ENCODE measurements around the gene UBE2I. TPM values are rescaled to one million over a fixed set of nuclear protein-coding genes. Genes with fewer than 3 reads are reported as not detected.
A peak's percentile ranks its signal among the peaks of the same experiment; 100 is the strongest.

Gene UBE2I
- total RNA-seq, 2 donors from 2014 or later = 101 to 143 TPM

DNA sequence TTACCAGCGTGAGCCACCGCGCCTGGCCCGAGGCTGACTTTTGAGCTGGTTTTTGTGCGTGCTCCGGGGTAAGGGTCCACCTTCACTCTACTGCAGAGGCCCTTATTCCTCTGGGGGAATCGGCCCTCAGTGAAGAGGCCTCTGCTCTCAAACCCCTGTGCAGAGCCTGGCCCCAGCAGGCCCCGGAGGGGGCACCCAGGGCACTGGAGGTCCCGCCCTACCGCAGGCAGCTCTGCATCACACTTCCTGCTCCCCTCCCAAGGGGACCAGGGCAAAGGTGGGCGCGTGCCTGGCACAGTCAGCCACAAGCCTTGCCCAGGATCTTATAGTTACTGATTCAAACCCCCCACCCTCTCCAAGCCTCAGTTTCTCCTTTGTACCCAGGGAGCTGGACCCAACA is 3.6 kb upstream of the UBE2I start:
- Histone ChIP-seq H3K9me3 (no peaks in the 10 kb centered on the region), H3K4me3 (no peak overlapping the region), H3K27ac (no peak overlapping the region), H3K4me1 (peaks cover 6% of the 10 kb centered on the region), H3K36me3 (no peaks in the 10 kb centered on the region), H3K9ac (ENCODE audit: low read depth in 2 of 2, low read length in 2 of 2) (no peak overlapping the region), H3K27me3 (no peaks in the 10 kb centered on the region)
- DNase-seq = no peak
- intact Hi-C loops (cut with DNase I) = no loop called here
- TF ChIP-seq, protein P1, sequence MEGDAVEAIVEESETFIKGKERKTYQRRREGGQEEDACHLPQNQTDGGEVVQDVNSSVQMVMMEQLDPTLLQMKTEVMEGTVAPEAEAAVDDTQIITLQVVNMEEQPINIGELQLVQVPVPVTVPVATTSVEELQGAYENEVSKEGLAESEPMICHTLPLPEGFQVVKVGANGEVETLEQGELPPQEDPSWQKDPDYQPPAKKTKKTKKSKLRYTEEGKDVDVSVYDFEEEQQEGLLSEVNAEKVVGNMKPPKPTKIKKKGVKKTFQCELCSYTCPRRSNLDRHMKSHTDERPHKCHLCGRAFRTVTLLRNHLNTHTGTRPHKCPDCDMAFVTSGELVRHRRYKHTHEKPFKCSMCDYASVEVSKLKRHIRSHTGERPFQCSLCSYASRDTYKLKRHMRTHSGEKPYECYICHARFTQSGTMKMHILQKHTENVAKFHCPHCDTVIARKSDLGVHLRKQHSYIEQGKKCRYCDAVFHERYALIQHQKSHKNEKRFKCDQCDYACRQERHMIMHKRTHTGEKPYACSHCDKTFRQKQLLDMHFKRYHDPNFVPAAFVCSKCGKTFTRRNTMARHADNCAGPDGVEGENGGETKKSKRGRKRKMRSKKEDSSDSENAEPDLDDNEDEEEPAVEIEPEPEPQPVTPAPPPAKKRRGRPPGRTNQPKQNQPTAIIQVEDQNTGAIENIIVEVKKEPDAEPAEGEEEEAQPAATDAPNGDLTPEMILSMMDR (IDR thresholded peaks at IDR 0.05) = no peak

DNA sequence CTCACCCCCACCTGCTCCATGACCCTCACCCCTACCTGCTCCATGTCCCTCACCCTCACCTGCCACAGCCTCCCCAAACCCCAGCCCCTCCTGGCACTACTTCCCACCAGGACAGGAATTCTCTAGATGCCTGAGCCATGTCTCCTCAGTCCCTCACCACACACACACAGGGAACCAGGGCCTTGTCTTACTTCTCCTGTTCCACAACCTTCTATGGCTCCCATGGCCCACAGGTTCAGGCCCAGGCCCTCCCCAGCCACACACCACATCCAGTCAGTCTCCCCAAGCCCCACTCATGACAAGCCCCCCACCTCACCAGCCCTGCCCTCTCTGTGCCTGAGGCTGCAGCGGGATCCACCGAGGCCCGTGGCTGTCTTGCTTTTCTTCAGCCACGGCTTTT is 3.1 kb upstream of the UBE2I start:
- Histone ChIP-seq H3K27me3 (no peaks in the 10 kb centered on the region), H3K27ac (no peak overlapping the region), H3K9ac (ENCODE audit: low read depth in 2 of 2, low read length in 2 of 2) (no peak overlapping the region), H3K36me3 (no peaks in the 10 kb centered on the region), H3K4me1 (peaks cover 7% of the 10 kb centered on the region), H3K9me3 (no peaks in the 10 kb centered on the region), H3K4me3 (no peak overlapping the region)
- DNase-seq = no peak
- TF ChIP-seq, protein P1 (IDR thresholded peaks at IDR 0.05) = no peak
- intact Hi-C loops (cut with DNase I) = no loop called here

DNA sequence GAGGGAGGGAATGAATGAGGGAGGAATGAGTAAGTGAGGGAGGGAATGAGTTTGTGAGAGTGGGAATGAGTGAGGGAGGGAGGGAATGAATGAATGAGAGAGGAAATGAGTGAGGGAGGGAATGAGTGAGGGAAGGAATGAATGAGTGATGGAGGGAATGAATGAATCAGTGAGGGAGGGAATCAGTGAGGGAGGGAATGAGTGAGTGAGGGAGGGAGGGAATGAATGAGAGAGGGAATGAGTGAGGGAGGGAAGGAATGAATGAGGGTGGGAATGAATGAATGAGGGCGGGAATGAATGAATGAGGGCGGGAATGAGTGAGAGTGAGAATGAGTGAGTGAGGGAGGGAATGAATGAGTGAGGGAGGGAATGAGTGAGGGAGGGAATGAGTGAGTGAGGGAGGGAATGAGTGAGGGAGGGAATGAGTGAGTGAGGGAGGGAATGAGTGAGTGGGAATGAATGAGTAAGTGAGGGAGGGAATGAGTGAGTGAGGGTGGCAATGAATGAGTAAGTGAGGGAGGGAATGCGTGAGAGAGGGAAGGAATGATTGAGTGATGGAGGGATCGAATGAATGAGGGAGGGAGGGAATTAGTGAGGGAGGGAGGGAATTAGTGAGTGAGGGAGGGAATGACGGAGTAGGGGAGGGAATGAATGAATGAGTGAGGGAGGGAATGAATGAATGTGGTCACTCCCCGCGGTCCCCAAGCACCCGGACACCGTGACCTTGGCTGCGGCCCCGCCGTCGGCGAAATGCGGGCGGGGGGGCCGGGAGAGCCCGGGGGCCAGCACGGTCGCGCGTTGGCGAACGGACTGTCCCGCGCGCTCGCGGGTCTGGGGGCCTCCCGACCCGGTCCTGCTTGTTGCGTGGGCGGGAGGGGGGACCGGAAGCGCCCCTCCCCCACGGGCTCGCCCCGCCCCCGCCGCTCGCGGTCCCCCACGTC is 1.1 kb upstream of the UBE2I start:
- DNase-seq = no peak
- TF ChIP-seq, protein P1 (IDR thresholded peaks at IDR 0.05) = no peak
- Histone ChIP-seq H3K4me3 (peak overlapping the region; percentile 79), H3K4me1 (peaks cover 11% of the 10 kb centered on the region), H3K27ac (peak overlapping the region; percentile 94), H3K27me3 (no peaks in the 10 kb centered on the region), H3K9me3 (no peaks in the 10 kb centered on the region), H3K9ac (ENCODE audit: low read depth in 2 of 2, low read length in 2 of 2) (peak overlapping the region in 1 of 2 donors; percentile 56), H3K36me3 (no peaks in the 10 kb centered on the region)
- intact Hi-C loops (cut with DNase I) = no loop called here

DNA sequence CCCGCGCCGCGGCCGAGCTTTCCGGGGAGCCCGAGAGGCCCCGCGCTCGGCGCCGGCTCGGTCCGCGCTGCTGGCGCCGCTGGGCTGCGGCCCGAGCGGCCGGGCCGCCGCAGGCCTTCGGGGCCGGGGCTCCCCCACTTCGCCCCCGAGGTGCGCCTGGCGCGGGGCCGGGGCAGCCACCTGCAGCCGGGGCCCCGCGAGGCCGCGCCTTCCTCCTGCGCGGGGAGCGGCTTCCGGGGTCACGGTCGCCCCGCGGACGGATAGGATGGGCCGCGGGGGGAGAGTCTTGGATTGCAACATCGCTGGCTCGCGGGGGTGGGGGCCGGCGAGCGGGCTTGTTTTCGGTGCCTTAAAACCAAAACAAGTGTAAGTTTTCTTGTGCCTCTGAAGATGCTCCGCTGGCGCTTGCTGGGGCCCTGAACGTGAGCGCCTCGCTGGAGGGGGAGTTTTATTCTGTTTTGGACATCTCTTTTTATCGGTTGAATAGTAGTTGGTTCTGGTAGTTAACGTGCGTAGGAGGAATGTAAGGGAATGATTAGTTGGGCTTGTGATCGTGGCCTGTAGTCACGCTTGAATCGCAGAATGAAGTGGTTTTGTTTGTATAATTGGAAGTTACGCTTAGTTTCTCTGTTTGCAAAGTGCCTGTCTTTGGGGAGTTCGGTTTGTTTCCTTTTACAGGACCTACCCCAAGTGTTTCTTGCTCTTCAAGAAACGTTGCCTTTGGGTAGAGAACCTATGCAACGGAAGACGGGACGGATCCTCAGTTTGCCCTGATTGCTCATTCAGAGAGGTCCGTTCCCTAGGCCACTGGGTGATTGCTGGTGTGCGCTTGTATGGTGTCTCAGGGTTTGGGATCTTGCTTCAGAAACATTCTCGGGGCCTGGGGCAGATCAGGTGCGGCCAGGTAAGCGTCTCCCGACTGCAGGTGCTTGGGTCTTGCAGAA is 724 bp downstream of the UBE2I start:
- TF ChIP-seq, protein P1 (IDR thresholded peaks at IDR 0.05) = no peak
- intact Hi-C loops (cut with DNase I) = no loop called here
- peaks cover 11% of the 10 kb centered on the region for H3K4me1 ChIP-seq

DNA sequence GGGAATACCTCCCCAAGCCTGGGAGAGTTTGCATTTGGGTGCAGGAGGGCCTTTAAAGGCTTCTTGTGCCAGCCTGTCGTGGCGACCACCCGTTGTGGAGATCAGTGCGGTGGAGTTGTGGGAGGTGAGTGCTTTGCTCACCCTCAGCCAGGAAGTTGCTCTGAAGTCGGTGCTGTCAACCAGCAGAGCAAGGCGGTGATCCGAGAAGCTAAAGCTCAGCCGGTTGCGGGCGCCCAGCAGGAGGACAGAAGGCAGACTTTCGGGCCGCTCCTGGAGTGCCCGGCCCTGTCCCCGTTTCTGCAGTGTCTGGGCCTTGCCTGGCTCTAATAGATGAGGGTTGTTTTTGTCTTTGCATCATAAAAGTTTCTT is 1.4 kb downstream of the UBE2I start:
- H3K4me1 ChIP-seq = peaks cover 11% of the 10 kb centered on the region
- H3K27me3 ChIP-seq = no peaks in the 10 kb centered on the region
- peak overlapping the region; percentile 79 to 92 for H3K9ac ChIP-seq (ENCODE audit: low read depth in 2 of 2, low read length in 2 of 2)
- no peak for DNase-seq
- H3K27ac ChIP-seq = no peak overlapping the region
- peaks cover 5% of the 10 kb centered on the region for H3K36me3 ChIP-seq
- TF ChIP-seq, protein P1 (IDR thresholded peaks at IDR 0.05) = no peak
- intact Hi-C loops (cut with DNase I) = no loop called here
- H3K9me3 ChIP-seq = no peaks in the 10 kb centered on the region
- peak overlapping the region; percentile 75 for H3K4me3 ChIP-seq

More for the DNA sequence above, 724 bp downstream of the UBE2I start:
- peak; percentile 65 for DNase-seq
- peak overlapping the region; percentile 75 for H3K4me3 ChIP-seq
- no peaks in the 10 kb centered on the region for H3K27me3 ChIP-seq
- peak overlapping the region; percentile 29 for H3K27ac ChIP-seq
- H3K9me3 ChIP-seq = no peaks in the 10 kb centered on the region
- H3K9ac ChIP-seq (ENCODE audit: low read depth in 2 of 2, low read length in 2 of 2) = peak overlapping the region; percentile 79 to 92
- H3K36me3 ChIP-seq = no peaks in the 10 kb centered on the region

Measured in colonic mucosa (tissue), 4 donors.